Activated naive CD4-positive, alpha-beta T cell (primary cell): Measurements from ENCODE around the gene NUP62.

Experiments used
- DNase-seq, 4 experiments: peaks; one replicate each; lab custom pipeline; 2025; lab: John Stamatoyannopoulos, UW

Gene NUP62

DNA sequence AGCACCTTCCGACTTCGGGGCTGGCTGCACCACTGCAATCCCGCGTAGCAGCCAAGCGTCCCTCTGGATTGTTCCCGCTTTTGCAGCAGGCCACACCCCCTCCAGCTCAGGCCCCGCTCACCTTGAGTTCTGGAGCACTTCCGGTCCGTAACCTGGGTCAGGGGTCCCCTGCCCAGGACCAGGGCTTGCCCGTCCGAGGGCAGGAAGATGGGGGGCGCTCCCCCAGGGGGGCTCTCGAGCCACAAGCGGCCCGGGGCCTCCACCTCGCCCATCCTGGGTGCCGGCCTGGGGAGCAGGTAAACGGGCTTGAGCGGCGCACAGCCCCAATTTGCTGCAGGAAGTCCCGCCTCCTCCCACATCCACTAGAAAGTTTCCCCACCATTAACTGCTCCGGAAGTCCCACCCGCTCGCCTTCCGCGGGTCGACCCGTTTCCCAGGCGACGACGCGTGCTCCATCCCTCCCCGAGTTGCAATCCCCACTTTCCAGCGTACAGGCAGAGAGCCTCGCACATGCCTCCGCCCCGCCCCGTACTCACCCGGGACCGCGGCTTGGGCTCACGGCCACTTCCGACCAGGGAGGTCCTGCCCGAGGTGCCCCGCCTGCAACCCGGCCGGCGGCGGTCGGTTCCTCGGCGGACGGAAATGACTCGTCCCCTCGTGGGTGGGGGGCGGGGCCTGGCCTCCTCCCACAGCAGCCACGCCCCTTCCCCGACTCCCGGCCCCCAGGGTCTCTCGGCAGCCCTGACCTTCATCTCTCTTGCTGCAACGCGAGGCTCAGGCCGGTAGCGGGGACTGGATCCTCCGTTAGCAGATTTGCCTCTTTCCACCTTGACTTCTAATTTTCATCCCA is 62.1 kb downstream of the NUP62 start, which contains the start of gene PNKP:
TSS of gene PNKP (minus strand) at position 644 of the 850 bp plus-strand sequence. CDS start at position 272, 372 bp downstream.
- peak; percentile 61 to 82 (median 81) for DNase-seq

DNA sequence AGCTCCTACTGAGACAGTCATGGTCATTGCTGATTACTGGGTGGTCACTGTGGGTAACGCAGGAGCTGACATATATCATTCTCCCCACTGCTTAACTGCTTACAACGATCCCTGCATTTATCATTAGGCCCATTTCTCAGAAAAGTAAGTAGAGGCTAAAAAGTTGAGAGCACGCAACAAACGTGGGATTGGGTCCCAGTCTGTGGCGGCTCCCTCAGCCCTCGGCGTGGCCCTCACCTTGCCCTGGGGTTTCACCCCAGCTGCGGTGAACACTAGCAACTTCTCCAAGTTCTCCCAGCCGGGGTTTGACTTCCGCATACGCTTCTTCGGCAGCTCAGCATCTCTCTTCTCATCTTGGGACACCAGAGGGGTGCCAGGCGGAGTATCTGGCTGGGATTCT is 64.4 kb downstream of the NUP62 start:
- no peak for DNase-seq

DNA sequence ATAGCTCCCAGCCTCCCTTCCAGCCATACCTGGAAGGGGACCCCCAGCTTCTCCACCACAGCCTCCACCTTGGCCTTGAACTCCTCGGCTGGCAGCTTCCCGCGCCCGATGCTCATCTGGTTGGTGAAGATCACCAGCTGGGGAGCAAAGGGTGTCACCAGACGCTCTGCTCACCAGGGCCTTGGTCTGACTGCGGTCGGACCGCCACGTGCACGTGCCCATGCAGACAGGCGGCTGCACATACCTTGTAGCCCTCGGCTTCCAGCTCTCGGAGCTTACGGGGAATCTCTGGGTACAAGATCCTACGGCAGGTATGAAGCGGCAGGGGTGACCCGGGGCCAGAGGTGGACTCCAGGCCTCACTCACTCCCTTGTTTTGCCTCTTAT is 65.4 kb downstream of the NUP62 start:
- no peak for DNase-seq

DNA sequence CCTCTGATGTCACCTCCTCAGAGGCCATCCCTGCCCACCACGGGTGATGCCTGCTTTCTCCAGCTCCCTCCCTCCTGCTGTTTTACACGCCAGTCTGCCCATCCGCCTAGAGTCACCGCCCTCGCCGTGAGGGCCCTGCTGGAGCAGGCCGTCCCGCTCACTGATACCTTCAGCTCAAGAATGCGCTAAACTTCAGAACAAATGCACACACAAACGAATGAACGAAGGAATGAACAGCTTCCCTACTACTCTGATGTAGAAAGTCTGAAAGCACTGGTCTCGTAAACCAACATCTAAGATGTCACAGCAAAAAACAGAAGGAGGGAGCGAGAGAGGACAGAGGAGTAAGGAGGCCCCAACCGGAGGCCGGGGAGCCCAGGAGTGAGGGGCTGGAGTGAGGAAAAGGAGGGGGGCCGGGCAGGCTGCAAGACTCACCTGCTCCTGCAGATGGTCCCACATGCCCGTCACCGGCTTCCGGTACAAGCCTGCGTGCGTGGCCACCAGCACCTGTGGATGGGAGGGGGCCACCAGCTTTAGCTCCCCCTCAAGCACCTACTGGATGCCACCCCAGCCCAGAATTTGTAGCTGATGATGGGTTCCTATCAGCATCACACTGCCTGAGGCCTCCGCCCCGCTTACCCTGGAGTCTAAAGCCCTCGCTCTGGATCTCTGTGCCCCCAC is 65.9 kb downstream of the NUP62 start:
- no peak for DNase-seq

DNA sequence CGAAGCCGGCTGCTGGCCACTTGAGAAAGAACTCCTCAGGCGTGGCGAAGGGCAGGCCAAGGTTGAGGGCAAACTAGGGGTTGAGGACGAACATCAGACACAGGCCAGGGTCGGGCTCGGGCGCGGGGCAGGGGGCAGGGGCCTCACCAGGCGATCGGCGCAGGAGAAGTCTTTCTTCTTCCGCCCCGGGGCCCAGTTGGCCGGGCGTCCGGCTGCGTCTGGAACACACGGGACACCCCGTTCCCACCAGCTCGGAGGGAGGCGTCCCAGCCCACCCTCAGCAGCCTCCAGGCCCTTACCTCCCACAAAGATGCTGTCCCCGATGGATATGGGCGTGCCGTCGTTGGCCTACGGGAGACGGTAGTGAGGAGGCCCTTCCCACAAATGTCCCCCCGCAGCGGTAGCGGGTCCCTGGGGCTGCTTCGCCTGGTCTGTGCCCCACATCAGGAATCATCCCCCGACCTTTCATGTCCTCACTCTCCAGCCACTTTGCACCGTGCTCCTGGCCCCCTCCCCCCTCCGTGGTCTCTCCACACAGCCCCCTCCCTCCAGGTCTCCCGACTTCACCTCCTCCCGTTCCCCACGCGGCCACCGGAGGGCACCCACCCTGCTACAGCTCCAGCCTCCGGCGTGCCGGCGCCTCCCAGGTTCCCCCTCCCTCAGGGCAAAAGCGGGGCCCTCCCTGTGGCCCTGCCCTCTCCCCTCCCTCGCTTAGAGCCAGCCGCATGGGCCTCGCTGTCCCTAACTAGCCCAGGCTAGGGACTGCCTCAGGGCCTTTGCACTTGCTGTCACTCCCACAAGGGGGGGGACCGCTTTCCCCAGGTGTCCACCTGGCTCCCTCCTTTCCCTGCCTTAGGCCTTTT is 66.7 kb downstream of the NUP62 start:
- no peak for DNase-seq

DNA sequence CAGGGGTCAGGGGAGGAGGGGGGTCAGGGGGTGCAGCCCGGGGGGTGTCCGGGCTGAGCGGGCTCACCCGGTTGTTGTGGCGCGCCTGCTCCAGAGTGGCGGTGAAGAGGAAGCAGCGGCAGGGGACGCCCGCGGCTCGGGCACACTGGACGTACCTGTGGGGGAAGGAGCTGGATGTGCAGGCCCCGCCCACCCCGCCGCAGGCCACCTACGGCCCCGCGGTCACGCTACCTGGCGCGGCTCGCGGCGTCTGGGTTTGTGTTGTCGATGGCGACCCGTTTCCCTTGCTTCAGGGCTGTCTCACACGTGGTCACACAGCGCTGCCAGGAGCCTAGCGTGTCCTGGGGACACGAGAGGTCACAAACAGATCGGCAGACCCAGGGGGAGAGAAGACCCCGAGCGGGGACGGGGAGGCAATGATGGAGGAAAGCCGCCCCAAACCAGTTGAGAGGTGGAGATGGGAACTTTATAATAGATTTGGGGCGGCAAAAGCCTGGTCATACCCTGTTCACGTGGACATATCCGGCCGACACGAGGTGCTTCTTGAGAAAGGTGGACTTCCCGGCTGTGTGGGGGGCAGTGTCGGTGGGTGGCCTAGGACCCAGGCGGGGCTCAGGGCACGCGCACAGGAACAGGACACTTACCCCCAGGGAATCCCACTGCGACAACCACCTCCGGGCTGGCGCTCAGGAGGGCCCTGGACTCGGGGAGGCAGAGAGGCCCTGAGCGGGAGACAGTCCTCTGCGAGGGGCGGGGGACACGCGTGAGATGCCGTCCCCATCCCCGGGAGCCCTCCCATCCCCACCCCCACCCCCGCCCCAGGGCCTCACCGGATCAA is 67.5 kb downstream of the NUP62 start:
- DNase-seq, result no peak

DNA sequence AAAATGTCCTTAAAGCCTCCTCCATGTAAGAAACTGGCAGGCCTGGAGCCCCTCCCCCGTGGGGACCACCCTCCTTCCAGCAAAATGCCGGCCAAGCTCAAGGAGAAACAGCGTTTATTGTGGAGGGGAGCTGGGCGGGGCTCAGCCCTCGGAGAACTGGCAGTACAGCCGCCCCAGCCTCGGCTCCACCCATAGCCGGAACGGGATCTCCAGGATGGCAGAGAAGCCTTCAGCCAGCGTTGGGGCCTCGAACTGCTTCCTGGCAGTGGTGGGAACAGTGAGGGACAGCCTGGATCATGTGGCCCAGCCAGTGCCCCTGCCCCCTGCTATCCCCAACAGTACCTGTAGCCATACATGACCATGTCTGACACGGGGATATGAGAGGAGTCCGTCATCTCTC is 68.2 kb downstream of the NUP62 start:
- no peak for DNase-seq

DNA sequence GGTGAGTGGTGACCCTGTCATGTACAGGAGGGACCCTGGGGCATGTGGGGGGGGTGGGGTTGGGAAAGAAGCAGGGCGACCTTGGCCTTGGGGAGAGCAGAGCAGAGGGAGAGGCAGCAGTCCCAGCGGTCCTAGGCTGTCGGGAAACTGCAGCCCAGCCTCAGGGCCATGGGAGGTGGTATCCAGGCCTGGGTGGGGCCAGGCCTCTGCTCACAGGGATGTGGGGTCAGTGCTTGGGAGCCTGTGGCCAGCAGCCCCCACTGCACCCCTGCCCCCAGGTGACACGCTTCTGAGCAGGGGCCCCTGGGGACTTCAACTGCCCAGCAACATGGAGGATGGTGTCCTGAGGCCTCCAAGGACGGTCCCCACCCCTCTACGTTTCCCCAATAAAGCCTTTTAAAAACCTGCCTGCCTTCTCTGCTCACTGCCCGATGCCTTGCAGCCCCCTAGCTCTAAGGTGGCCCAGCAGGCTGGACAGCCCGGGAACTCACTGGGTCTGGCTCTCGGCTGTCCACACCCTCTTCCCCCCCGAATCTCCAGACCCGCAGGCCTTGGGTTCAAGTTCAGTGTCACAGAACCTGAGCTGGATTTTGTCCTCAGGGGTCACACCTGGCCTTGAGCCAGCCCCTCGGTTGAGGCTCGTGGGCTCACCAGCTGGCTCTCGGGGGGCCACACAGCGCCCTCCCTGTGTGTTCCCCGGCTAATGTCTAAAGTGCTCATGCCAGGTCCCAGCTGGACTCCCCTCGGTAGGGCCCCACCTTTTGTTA is 68.8 kb downstream of the NUP62 start:
- DNase-seq, result no peak

DNA sequence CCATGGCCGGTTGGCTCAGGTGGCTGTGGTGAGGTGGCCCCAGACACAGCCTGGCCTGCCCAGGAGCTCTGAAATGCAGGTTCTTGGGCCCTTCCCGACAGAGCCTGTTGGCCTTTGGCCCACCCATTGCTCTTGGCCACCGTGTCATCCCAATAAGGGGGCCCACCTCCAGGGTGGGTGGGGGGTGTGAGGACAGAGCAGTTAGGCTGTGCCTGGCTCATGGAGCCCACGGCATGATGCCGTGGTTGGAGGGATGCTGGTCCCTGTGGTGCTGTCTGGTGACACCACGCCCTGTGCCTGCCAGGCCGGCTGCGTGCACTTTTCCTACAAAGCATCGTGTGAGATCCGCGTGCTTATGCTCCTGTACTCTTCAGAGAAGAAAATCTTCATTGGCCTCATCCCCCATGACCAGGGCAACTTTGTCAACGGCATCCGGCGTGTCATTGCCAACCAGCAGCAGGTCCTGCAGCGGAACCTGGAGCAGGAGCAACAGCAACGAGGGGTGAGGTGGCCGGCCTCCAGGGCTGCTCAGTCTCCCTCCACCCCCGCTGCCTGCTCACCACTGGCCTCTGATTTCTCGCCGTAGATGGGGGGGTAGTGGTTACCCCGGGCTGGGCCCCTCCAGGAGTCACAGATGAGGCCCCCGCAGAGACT is 69.5 kb downstream of the NUP62 start:
- no peak for DNase-seq

DNA sequence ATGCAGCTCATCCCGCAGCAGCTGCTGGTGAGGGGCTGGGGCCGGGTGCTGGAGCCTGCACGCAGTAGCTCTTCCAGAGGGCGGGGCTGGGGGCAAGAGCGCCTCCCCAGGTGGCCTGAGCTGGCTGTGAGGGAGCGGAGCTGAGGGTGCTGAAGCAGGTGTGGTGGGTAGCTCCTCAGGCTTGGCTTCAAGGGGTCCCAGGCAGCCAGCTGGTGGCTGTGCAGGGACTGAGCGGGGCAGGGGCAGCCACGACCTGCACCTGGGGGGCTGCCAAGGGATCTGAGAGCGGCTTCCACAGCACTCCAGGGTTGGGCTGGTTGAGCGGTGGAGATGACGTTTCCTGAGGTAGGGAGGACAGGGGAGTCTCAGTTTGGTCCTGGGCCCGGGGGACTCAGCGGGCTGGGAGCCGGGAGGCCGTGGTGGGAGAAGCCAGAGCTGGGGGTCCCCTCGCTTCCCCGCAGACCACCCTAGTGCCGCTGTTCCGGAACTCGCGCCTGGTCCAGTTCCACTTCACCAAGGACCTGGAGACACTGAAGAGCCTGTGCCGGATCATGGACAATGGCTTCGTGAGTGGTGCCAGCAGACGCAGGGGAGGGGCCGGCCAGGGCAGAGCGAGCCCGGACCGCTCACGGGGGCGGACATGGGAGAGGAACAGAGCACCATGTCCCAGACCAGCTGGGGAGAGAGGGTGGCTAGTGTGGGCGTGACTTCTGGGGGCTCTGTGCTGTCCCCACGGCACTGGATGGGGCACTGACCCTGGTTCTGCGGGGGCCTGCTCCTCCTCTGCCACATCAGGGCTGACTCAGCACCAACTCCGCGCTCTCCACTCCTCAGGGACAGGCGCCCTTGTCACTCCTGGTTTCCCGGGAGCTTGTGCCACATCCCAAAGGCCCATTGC is 71.0 kb downstream of the NUP62 start:
- DNase-seq, result no peak

DNA sequence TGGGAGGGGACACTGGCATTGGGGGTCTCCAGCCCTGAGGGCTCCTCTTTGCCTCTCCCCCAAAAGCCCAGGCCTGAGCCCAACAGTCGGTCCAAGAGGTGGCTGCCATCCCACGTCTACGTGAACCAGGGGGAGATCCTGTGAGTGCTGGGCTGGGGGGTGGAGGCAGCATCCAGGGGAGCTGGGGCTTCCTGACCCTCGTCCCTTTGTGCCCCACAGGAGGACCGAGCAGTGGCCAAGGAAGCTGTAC is 71.5 kb downstream of the NUP62 start:
- DNase-seq, result no peak

DNA sequence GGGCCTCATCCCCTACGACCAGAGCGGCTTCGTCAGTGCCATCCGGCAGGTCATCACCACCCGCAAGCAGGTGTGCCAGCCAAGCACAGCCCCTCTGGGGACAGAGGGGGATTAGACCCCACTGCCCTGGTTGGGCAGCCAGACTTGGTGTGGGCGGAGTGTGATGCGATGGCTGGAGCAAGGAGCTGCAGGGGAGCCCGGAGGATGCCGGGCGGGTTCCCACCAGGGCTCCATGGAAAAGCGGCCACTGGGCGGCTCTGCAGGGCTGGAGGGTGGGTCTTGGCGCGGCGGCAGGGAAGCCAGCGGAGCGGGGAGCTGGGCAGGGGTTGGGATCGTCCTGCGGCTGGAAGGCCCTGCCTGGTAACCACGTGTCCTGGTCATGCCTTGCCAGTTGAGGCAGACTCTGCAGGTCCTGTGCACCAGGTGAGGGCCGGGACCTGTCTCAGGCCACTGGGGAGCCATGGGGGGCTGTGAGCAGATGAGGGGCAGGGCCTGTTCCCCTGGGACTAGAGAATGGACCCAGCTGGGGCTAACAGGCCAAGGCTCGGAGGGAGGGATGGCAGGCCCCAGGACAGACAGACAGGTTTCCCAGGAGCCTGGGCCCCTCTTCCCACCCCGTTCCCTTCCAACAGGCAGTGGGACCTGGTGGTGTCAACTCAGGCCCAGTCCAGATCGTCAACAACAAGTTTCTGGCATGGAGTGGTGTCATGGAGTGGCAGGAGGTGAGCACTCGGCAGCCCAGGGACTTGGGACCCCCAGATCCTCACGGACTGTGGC is 72.1 kb downstream of the NUP62 start:
- DNase-seq, result no peak
